Kidney (tissue), 14 donors: Measurements from ENCODE around the gene MORN1. TPM values are rescaled to one million over a fixed set of nuclear protein-coding genes. Genes with fewer than 3 reads are reported as not detected.

ENCODE experiments used
- DNase-seq, 5 donors: peaks; one replicate each; pipeline ENCODE4 v3.0.0-alpha.2; 2013 to 2020
- FAIRE-seq: peaks from 2 replicates; lab custom pipeline; 2012; peaks lifted over from hg19 to GRCh38; lab: Jason Lieb, UNC
- H3K27ac ChIP-seq, 2 donors: one replicate each; pipeline ENCODE4 v1.7.0; 2013; ENCODE audit warnings: low read depth in 2 of 2, low read length in 2 of 2, inconsistent platforms in 1 of 2
- H3K27me3 ChIP-seq: one replicate; pipeline ENCODE4 v1.7.1; 2013; ENCODE audit warnings: low read length, inconsistent platforms; ENCODE audit not compliant: control insufficient read depth, insufficient read depth
- H3K36me3 ChIP-seq, 3 donors: one replicate each; pipeline versions ENCODE4 v1.7.0 to v1.7.1; 2013; ENCODE audit warnings: low read length in 3 of 3, control low read depth in 1 of 3, inconsistent platforms in 1 of 3; ENCODE audit not compliant: insufficient read depth in 3 of 3, control insufficient read depth in 2 of 3
- H3K4me1 ChIP-seq, 3 donors: one replicate each; pipeline versions ENCODE4 v1.7.0 to v1.7.1; 2013; ENCODE audit warnings: low read length in 3 of 3, inconsistent platforms in 1 of 3, low read depth in 1 of 3; ENCODE audit not compliant: control insufficient read depth in 2 of 3, insufficient read depth in 2 of 3
- H3K4me3 ChIP-seq, 3 donors: one replicate each; pipeline versions ENCODE4 v1.7.0 to v1.8.1; 2013; ENCODE audit warnings: low read length in 3 of 3, control low read depth in 1 of 3, inconsistent platforms in 1 of 3
- H3K9ac ChIP-seq, 3 donors: one replicate each; pipeline versions ENCODE4 v1.7.0 to v1.7.1; 2013; ENCODE audit warnings: low read length in 3 of 3, control low read depth in 1 of 3, inconsistent platforms in 1 of 3
- H3K9me3 ChIP-seq, 3 donors: one replicate each; pipeline versions ENCODE4 v1.7.0 to v1.7.1; 2013; ENCODE audit warnings: low read length in 3 of 3, control low read depth in 1 of 3, inconsistent platforms in 1 of 3; ENCODE audit not compliant: control insufficient read depth in 2 of 3, insufficient read depth in 1 of 3
- CTCF ChIP-seq: IDR thresholded peaks from 3 replicates; pipeline ENCODE4 v1.5.1; 2012; ENCODE audit warnings: mild to moderate bottlenecking, moderate library complexity, borderline replicate concordance; ENCODE audit not compliant: insufficient read depth; ENCODE audit errors: extremely low read depth
- intact Hi-C: fragments of 100-400 bp; cut with DNase I; formaldehyde crosslinking; loops from one replicate; pipeline ENCODE4 v1.11.1; 2022
- polyA plus RNA-seq: library from polyadenylated mRNA; stranded (reverse); fragments of 350-450 nt; fragmentation: Illumina TruSeq; extraction: RNeasy Lipid Tissue Mini Kit (QIAGEN cat#74804); gene quantifications from one replicate; pipeline ENCODE4 v1.2.3, GENCODE V29; 2014; ENCODE audit warnings: low read depth, low replicate concordance; ENCODE audit not compliant: insufficient read depth
- total RNA-seq: library from RNA; stranded (reverse); fragmentation: NEBNext Ultra II Directional; extraction: Animal tissue kit (Norgen Biotek cat#: 25700); gene quantifications from one replicate; pipeline ENCODE4 v1.2.1, GENCODE V29; 2021
- donor health status: control.
- donor health status: control.
- donor health status: control.
- donor health status: control.
- donor health status: control.
- donor health status: DM: yes; HTN: yes; CAD: no.
- donor health status: Normal renal cell carcinoma (clear cell type).

Gene MORN1
- total and polyA plus RNA-seq, 2 donors from 2014 or later: 9.0 to 24.7 TPM

- H3K27ac ChIP-seq: no peak overlapping the region
- DNase-seq (no peak), FAIRE-seq (no peak)
- H3K36me3 ChIP-seq: no peaks in the 10 kb centered on the region
- H3K9me3 ChIP-seq: no peaks in the 10 kb centered on the region
- intact Hi-C loops: no loop called here
- no peaks in the 10 kb centered on the region for H3K4me1 ChIP-seq
- no peak overlapping the region for H3K9ac ChIP-seq
- no peaks in the 10 kb centered on the region for H3K27me3 ChIP-seq
- TF ChIP-seq CTCF: no peak
- no peak overlapping the region for H3K4me3 ChIP-seq
Measured at GRCh38 chr1:2337501-2337900, 53.9 kb downstream of the MORN1 start.

GRCh38 chr1:2337081-2337480, 54.3 kb downstream of the MORN1 start:
- Histone ChIP-seq H3K9me3 (no peaks in the 10 kb centered on the region), H3K9ac (no peak overlapping the region), H3K36me3 (no peaks in the 10 kb centered on the region), H3K27me3 (no peaks in the 10 kb centered on the region), H3K4me3 (no peak overlapping the region), H3K27ac (no peak overlapping the region), H3K4me1 (no peaks in the 10 kb centered on the region)
- FAIRE-seq: no peak
- intact Hi-C loops: no loop called here
- TF ChIP-seq CTCF: no peak
- no peak for DNase-seq

GRCh38 chr1:2336499-2336898, 54.9 kb downstream of the MORN1 start:
- TF ChIP-seq CTCF: no peak
- intact Hi-C loops: no loop called here
- Histone ChIP-seq H3K9ac (no peak overlapping the region), H3K36me3 (no peaks in the 10 kb centered on the region), H3K27me3 (no peaks in the 10 kb centered on the region), H3K9me3 (no peaks in the 10 kb centered on the region), H3K27ac (no peak overlapping the region), H3K4me3 (no peak overlapping the region), H3K4me1 (no peaks in the 10 kb centered on the region)
- FAIRE-seq (no peak), DNase-seq (no peak)
